Panc1 (cell line): Measurements from ENCODE around the gene CALM3.

Source experiments
- POLR2AphosphoS5 ChIP-seq: IDR thresholded peaks from 2 replicates; pipeline ENCODE4 v1.6.1; 2012; ENCODE audit warnings: mild to moderate bottlenecking, low read depth, low read length, moderate library complexity
- SIN3A ChIP-seq: IDR thresholded peaks from 2 replicates; pipeline ENCODE4 v1.6.1; 2012; ENCODE audit warnings: low read depth, mild to moderate bottlenecking, low read length, moderate library complexity, borderline replicate concordance; ENCODE audit not compliant: insufficient read depth
- TF ChIP-seq, protein P1 (sequence below): fragments of 450-650 bp; IDR thresholded peaks from 2 replicates; pipeline ENCODE4 v1.5.1; 2017; ENCODE audit warnings: mild to moderate bottlenecking
- TF ChIP-seq, protein P2 (sequence below), 2 experiments: IDR thresholded peaks; 2 replicates each; pipeline ENCODE4 v1.6.1; 2011 to 2012; ENCODE audit warnings: low read depth in 2 of 2, control low read depth in 1 of 2, low read length in 1 of 2, mild to moderate bottlenecking in 1 of 2, moderate library complexity in 1 of 2; ENCODE audit not compliant: insufficient read depth in 1 of 2

DNA sequence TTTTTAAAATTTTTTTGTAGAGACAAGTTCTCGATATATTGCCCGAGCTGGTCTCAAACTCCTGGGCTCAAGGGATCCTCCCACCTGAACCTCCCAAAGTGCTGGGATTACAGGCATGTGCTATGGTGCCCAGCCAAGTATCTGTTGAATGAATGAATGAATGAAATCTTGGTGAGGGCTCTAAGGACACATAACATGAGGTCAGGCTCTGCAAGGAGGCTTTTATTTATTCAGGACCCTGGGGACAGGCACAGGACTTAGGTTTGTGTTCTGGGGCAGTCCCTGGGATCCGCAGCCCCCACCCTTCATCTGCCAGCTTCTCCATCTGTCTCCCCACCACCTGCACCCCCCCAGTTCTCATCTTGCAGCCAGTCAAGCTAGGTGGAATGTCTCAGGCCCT, 19.1 kb downstream of the CALM3 start:
- TF ChIP-seq SIN3A (no peak), POLR2AphosphoS5 (no peak)
- TF ChIP-seq, protein P1, sequence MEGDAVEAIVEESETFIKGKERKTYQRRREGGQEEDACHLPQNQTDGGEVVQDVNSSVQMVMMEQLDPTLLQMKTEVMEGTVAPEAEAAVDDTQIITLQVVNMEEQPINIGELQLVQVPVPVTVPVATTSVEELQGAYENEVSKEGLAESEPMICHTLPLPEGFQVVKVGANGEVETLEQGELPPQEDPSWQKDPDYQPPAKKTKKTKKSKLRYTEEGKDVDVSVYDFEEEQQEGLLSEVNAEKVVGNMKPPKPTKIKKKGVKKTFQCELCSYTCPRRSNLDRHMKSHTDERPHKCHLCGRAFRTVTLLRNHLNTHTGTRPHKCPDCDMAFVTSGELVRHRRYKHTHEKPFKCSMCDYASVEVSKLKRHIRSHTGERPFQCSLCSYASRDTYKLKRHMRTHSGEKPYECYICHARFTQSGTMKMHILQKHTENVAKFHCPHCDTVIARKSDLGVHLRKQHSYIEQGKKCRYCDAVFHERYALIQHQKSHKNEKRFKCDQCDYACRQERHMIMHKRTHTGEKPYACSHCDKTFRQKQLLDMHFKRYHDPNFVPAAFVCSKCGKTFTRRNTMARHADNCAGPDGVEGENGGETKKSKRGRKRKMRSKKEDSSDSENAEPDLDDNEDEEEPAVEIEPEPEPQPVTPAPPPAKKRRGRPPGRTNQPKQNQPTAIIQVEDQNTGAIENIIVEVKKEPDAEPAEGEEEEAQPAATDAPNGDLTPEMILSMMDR, result no peak
- TF ChIP-seq, protein P2, sequence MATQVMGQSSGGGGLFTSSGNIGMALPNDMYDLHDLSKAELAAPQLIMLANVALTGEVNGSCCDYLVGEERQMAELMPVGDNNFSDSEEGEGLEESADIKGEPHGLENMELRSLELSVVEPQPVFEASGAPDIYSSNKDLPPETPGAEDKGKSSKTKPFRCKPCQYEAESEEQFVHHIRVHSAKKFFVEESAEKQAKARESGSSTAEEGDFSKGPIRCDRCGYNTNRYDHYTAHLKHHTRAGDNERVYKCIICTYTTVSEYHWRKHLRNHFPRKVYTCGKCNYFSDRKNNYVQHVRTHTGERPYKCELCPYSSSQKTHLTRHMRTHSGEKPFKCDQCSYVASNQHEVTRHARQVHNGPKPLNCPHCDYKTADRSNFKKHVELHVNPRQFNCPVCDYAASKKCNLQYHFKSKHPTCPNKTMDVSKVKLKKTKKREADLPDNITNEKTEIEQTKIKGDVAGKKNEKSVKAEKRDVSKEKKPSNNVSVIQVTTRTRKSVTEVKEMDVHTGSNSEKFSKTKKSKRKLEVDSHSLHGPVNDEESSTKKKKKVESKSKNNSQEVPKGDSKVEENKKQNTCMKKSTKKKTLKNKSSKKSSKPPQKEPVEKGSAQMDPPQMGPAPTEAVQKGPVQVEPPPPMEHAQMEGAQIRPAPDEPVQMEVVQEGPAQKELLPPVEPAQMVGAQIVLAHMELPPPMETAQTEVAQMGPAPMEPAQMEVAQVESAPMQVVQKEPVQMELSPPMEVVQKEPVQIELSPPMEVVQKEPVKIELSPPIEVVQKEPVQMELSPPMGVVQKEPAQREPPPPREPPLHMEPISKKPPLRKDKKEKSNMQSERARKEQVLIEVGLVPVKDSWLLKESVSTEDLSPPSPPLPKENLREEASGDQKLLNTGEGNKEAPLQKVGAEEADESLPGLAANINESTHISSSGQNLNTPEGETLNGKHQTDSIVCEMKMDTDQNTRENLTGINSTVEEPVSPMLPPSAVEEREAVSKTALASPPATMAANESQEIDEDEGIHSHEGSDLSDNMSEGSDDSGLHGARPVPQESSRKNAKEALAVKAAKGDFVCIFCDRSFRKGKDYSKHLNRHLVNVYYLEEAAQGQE (IDR thresholded peaks at IDR 0.05; ENCODE audit: insufficient read depth in 1 of 2, low read depth in 2 of 2, low read length in 1 of 2), result no peak
